NCI-H1436 (cell line): ENCODE results near the gene THAP2.
A peak's percentile ranks its signal among the peaks of the same experiment; 100 is the strongest.
"Not testable (repeated sequence)": the region's sequence is repeated elsewhere in the genome, so short reads cannot be mapped to it uniquely, and the experiment has no call there.

Experiments used
- DNase-seq: peaks from one replicate; lab custom pipeline; 2025; lab: John Stamatoyannopoulos, UW

The THAP2 gene

GRCh38 chr12:71662849-71663560 lies 1.1 kb upstream of the THAP2 start:
- no peak for DNase-seq

GRCh38 chr12:71664411-71665089 lies 449 bp downstream of the THAP2 start:
- DNase-seq, result peak; percentile 25

GRCh38 chr12:71665090-71665463 lies 976 bp downstream of the THAP2 start:
- no peak for DNase-seq

- DNase-seq, result no peak
Observed at GRCh38 chr12:71666259-71666658, 2.2 kb downstream of the THAP2 start.

- no peak for DNase-seq
Observed at GRCh38 chr12:71671311-71671710, 7.2 kb downstream of the THAP2 start.

GRCh38 chr12:71671816-71672215 lies 7.7 kb downstream of the THAP2 start:
- DNase-seq, result no peak

- no peak for DNase-seq
Observed at GRCh38 chr12:71682466-71682865, 18.4 kb downstream of the THAP2 start.

- DNase-seq, result no peak
Observed at GRCh38 chr12:71683633-71684032, 19.5 kb downstream of the THAP2 start.

- no peak for DNase-seq
Observed at GRCh38 chr12:71684081-71684480, 20.0 kb downstream of the THAP2 start.

- no peak for DNase-seq
Observed at GRCh38 chr12:71685312-71685906, 21.3 kb downstream of the THAP2 start.

GRCh38 chr12:71685914-71686657 lies 22.0 kb downstream of the THAP2 start, which contains the start of gene TMEM19:
TSS of gene TMEM19 (plus strand) at chr12:71686082. CDS start at chr12:71686681, 599 bp downstream.
- DNase-seq, result peak; percentile 74

- DNase-seq, result no peak
Observed at GRCh38 chr12:71686658-71687025, 22.5 kb downstream of the THAP2 start.

- not testable (repeated sequence) for DNase-seq
Observed at GRCh38 chr12:71687172-71687571, 23.1 kb downstream of the THAP2 start.

GRCh38 chr12:71688961-71689570 lies 25.0 kb downstream of the THAP2 start:
- no peak for DNase-seq

- DNase-seq, result no peak
Observed at GRCh38 chr12:71691504-71692129, 27.5 kb downstream of the THAP2 start.

- no peak for DNase-seq
Observed at GRCh38 chr12:71693126-71693525, 29.0 kb downstream of the THAP2 start.

- not testable (repeated sequence) for DNase-seq
Observed at GRCh38 chr12:71693651-71694050, 29.6 kb downstream of the THAP2 start.

GRCh38 chr12:71694099-71694820 lies 30.2 kb downstream of the THAP2 start:
- no peak for DNase-seq

- no peak for DNase-seq
Observed at GRCh38 chr12:71695782-71696181, 31.7 kb downstream of the THAP2 start.

GRCh38 chr12:71702181-71702580 lies 38.1 kb downstream of the THAP2 start:
- not testable (repeated sequence) for DNase-seq

- DNase-seq, result no peak
Observed at GRCh38 chr12:71702590-71702989, 38.5 kb downstream of the THAP2 start.
